Lung (tissue), 12 donors: ENCODE data around the gene ZNF568. TPM values are rescaled to one million over a fixed set of nuclear protein-coding genes. Genes with fewer than 3 reads are reported as not detected.

Source experiments
- ATAC-seq: fragments of 200-7000 bp; cut with Tn5 transposase; one replicate; pipeline ENCODE4 v1.9.1; 2020; ENCODE audit warnings: moderate number of reproducible peaks; ENCODE audit not compliant: insufficient read depth, low FRiP score
- DNase-seq, 3 donors: peaks; one replicate each; pipeline ENCODE4 v3.0.0-alpha.2; 2013 to 2017
- H3K27ac ChIP-seq, 2 donors: one replicate each; pipeline ENCODE4 v1.5.1; 2013; ENCODE audit warnings: mild to moderate bottlenecking in 2 of 2, moderate library complexity in 2 of 2, control low read depth in 1 of 2, inconsistent platforms in 1 of 2, low read depth in 1 of 2, low read length in 1 of 2
- H3K27me3 ChIP-seq, 3 donors: one replicate each; pipeline ENCODE4 v1.5.1; 2013; ENCODE audit warnings: low read length in 2 of 3; ENCODE audit not compliant: control insufficient read depth in 3 of 3, insufficient read depth in 3 of 3
- H3K36me3 ChIP-seq, 4 donors: one replicate each; pipeline ENCODE4 v1.5.1; 2013; ENCODE audit warnings: low read length in 4 of 4, mild to moderate bottlenecking in 1 of 4, moderate library complexity in 1 of 4; ENCODE audit not compliant: control insufficient read depth in 4 of 4, insufficient read depth in 4 of 4
- H3K4me1 ChIP-seq, 5 donors: one replicate each; pipeline ENCODE4 v1.5.1; 2013; ENCODE audit warnings: low read length in 5 of 5, mild to moderate bottlenecking in 2 of 5, moderate library complexity in 1 of 5; ENCODE audit not compliant: control insufficient read depth in 5 of 5, insufficient read depth in 5 of 5
- H3K4me3 ChIP-seq: one replicate; pipeline ENCODE4 v1.5.1; 2013; ENCODE audit warnings: mild to moderate bottlenecking, control low read depth, moderate library complexity
- H3K9ac ChIP-seq, 2 donors: one replicate each; pipeline ENCODE4 v1.5.1; 2013; ENCODE audit warnings: low read length in 2 of 2, control low read depth in 1 of 2; ENCODE audit not compliant: insufficient read depth in 1 of 2
- H3K9me3 ChIP-seq, 4 donors: one replicate each; pipeline ENCODE4 v1.5.1; 2013; ENCODE audit warnings: low read length in 3 of 4, mild to moderate bottlenecking in 1 of 4, moderate library complexity in 1 of 4; ENCODE audit not compliant: control insufficient read depth in 4 of 4, insufficient read depth in 3 of 4
- whole genome bisulfite sequencing, 2 donors: extraction: QIAGEN DNeasy Blood & Tissue Kit; methylation state at CpG; one replicate each; pipeline ENCODE4 v1.1.7; 2013; 5-methylcytosine and 5-hydroxymethylcytosine counted together
- polyA plus RNA-seq, 2 donors: library from polyadenylated mRNA; stranded (reverse); fragments of 200-250 nt; gene quantifications; one replicate each; pipeline ENCODE4 v1.2.1, GENCODE V29; 2013
- total RNA-seq, 2 donors: library from RNA; depleted of rRNA in 1 of 2; stranded (reverse); fragments of >200 nt in 1 of 2; gene quantifications; one replicate each; pipeline ENCODE4 v1.2.1, GENCODE V29; 2014 to 2021
- TF ChIP-seq, protein P1 (sequence below): IDR thresholded peaks from 2 replicates; pipeline ENCODE4 v1.5.1; 2012; ENCODE audit warnings: mild to moderate bottlenecking; ENCODE audit errors: control extremely low read depth, extremely low read depth
- donor health status: control.
- donor health status: control.
- donor health status: Bipolar disorder and iron deficiency.
- donor health status: healthy.
- donor health status: DM: yes; HTN: yes; CAD: no.

ZNF568 gene
- total and polyA plus RNA-seq, 4 donors = 2.5 to 25.3 (median 6.1) TPM

DNA sequence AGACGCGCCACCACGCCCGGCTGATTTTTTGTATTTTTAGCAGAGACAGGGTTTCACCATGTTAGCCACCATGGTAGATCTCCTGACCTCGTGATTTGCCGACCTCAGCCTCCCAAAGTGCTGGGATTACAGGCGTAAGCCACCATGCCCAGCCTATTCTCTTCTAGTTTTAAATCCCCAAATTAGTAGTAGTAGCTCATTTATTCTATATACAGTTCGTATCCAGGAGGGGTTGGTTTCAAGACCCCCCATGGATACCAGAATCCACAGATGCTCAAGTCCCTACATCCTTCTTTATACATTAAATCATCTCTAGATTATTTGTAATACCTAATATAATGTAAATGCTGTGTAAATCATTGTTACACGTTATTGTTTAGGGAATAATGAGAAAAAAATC, 2.0 kb downstream of the ZNF568 start:
- Histone ChIP-seq H3K27ac (no peak overlapping the region), H3K27me3 (no peaks in the 10 kb centered on the region), H3K9ac (no peak overlapping the region), H3K4me3 (no peak overlapping the region), H3K36me3 (peaks cover 9 to 34% (median 21%) of the 10 kb centered on the region in 4 donors), H3K9me3 (peaks cover 0 to 14% (median 5%) of the 10 kb centered on the region in 4 donors), H3K4me1 (peaks cover 0 to 13% (median 5%) of the 10 kb centered on the region in 5 donors)
- TF ChIP-seq, protein P1, sequence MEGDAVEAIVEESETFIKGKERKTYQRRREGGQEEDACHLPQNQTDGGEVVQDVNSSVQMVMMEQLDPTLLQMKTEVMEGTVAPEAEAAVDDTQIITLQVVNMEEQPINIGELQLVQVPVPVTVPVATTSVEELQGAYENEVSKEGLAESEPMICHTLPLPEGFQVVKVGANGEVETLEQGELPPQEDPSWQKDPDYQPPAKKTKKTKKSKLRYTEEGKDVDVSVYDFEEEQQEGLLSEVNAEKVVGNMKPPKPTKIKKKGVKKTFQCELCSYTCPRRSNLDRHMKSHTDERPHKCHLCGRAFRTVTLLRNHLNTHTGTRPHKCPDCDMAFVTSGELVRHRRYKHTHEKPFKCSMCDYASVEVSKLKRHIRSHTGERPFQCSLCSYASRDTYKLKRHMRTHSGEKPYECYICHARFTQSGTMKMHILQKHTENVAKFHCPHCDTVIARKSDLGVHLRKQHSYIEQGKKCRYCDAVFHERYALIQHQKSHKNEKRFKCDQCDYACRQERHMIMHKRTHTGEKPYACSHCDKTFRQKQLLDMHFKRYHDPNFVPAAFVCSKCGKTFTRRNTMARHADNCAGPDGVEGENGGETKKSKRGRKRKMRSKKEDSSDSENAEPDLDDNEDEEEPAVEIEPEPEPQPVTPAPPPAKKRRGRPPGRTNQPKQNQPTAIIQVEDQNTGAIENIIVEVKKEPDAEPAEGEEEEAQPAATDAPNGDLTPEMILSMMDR = no peak
- WGBS, 2 donors = 97% methylated on average over 9 of the region's 9 CpGs
- ATAC-seq (no peak), DNase-seq (no peak)

DNA sequence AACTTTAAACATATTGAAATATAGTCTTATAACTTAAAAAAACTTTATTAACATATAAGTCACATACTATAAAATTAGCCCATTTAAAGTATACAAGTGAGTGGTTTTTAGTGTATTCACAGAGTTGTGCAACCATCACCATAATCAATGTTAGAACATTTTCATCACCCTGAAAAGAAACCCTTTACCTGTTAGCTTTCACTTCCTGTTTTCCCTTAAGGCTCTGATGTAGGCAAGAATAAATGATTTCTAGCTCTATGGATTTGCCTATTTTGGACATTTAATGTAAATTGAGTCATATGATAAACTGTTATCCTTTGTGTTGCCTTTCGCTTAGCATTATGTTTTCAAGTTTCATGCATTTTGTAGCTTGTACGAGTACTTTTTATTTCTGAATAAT, 15.6 kb downstream of the ZNF568 start:
- no peak overlapping the region for H3K27ac ChIP-seq
- no peak overlapping the region for H3K4me3 ChIP-seq
- H3K36me3 ChIP-seq = peaks cover 7 to 34% (median 22%) of the 10 kb centered on the region in 4 donors
- H3K4me1 ChIP-seq = no peaks in the 10 kb centered on the region
- peaks cover 0 to 16% (median 9%) of the 10 kb centered on the region in 4 donors for H3K9me3 ChIP-seq
- TF ChIP-seq, protein P1 = no peak
- no peaks in the 10 kb centered on the region for H3K27me3 ChIP-seq
- 94 to 98% methylated on average over 2 of the region's 2 CpGs for WGBS, 2 donors
- DNase-seq (no peak), ATAC-seq (no peak)
- H3K9ac ChIP-seq = no peak overlapping the region

DNA sequence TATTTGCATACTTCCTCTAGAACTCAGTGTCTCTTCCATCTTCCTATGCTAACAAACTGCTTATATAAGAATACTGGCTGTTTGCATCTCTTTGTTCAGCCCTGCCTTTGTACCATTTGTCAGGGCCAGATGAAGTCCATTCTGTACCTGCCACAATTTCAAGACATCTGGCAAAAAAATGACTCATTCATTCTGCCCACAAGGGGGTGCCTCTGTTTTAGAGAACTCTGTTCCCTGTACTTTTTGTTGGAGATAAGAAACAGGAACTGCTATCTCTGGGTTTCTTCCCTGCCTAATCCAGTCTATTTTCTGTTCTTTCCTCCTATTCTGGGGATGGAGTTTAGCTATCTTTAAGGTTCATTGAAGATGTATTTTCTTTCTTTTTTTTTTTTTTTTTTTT, 23.0 kb downstream of the ZNF568 start:
- H3K36me3 ChIP-seq = peaks cover 13 to 41% (median 25%) of the 10 kb centered on the region in 4 donors
- H3K9me3 ChIP-seq = peaks cover 0 to 11% (median under 1%) of the 10 kb centered on the region in 4 donors
- H3K4me3 ChIP-seq = no peak overlapping the region
- TF ChIP-seq, protein P1 = no peak
- ATAC-seq (no peak), DNase-seq (peak in 2 of 3 donors; percentile 23 to 36)
- no peaks in the 10 kb centered on the region for H3K4me1 ChIP-seq
- H3K27ac ChIP-seq = no peak overlapping the region
- H3K9ac ChIP-seq = no peak overlapping the region
- no peaks in the 10 kb centered on the region for H3K27me3 ChIP-seq

DNA sequence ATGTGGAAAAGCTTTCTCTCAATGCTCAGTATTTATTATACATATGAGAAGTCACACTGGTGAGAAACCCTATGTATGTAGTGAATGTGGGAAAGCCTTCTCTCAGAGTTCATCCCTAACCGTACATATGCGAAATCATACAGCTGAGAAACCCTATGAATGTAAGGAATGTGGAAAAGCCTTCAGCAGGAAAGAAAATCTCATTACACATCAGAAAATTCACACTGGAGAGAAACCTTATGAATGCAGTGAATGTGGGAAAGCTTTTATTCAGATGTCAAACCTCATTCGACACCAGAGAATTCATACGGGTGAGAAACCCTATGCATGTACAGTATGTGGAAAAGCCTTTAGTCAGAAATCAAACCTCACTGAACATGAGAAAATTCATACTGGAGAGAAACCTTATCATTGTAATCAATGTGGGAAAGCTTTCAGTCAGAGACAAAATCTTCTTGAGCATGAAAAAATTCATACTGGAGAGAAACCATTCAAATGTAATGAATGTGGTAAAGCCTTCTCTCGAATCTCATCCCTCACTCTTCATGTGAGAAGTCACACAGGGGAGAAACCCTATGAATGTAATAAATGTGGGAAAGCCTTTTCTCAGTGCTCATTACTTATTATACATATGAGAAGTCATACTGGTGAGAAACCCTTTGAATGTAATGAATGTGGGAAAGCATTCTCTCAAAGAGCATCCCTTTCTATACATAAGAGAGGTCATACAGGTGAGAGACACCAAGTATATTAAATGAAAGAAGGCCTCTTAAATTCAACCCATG, 34.4 kb downstream of the ZNF568 start:
- Histone ChIP-seq H3K4me1 (no peaks in the 10 kb centered on the region), H3K27ac (no peak overlapping the region), H3K9me3 (peaks cover 16 to 42% (median 24%) of the 10 kb centered on the region in 4 donors), H3K27me3 (no peaks in the 10 kb centered on the region), H3K4me3 (no peak overlapping the region), H3K9ac (no peak overlapping the region), H3K36me3 (peaks cover 2 to 44% (median 39%) of the 10 kb centered on the region in 4 donors)
- ATAC-seq (no peak), DNase-seq (no peak)
- WGBS, 2 donors = 97% methylated on average over 5 of the region's 5 CpGs
- TF ChIP-seq, protein P1 = no peak
